Central memory CD4-positive, alpha-beta T cell (primary cell): Measurements from ENCODE around the gene RFNG.
"Not testable (repeated sequence)": the region's sequence is repeated elsewhere in the genome, so short reads cannot be mapped to it uniquely, and the experiment has no call there.

Source experiments
- DNase-seq: peaks from one replicate; pipeline ENCODE4 v3.0.0; 2022

The RFNG gene

GRCh38 chr17:82041144-82041814, 10.3 kb downstream of the RFNG start:
- DNase-seq: no peak

GRCh38 chr17:82039695-82040299, 11.8 kb downstream of the RFNG start:
- no peak for DNase-seq

DNA sequence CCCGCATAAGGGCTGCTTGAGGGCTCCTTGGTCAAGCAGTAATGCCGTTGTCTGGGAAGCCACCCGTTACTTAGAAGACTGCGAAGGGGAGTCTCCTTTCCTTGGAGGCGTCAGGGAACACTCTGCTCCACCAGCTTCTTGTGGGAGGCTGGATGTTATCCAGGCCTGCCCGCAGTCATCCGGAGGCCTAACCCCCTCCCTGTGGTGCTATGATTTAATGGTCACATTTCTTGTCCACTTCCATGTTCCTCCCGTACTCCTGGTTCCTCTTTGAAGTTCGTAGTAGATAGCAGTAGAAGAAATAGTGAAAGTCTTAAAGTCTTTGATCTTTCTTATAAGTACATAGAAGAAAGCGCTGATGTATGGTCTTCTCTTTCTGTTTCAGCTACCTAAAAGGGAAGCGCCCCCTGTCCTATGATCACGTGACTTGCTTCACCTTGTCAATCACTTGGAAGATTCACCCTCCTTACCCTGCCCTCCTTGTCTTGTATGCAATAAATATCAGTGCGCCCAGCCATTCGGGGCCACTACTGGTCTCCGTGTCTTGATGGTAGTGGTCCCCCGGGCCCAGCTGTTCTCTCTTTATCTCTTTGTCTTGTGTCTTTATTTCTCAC, 12.7 kb downstream of the RFNG start:
- DNase-seq: not testable (repeated sequence)

GRCh38 chr17:82037889-82038195, 13.8 kb downstream of the RFNG start:
- DNase-seq: no peak

GRCh38 chr17:82037092-82037888, 14.3 kb downstream of the RFNG start, which contains the start of gene DCXR:
Gene DCXR (minus strand): TSS chr17:82037697. CDS start chr17:82037682, 15 bp downstream.
- DNase-seq: peak; percentile 93

- no peak for DNase-seq
Observed at GRCh38 chr17:82036634-82037091, 14.9 kb downstream of the RFNG start.

DNA sequence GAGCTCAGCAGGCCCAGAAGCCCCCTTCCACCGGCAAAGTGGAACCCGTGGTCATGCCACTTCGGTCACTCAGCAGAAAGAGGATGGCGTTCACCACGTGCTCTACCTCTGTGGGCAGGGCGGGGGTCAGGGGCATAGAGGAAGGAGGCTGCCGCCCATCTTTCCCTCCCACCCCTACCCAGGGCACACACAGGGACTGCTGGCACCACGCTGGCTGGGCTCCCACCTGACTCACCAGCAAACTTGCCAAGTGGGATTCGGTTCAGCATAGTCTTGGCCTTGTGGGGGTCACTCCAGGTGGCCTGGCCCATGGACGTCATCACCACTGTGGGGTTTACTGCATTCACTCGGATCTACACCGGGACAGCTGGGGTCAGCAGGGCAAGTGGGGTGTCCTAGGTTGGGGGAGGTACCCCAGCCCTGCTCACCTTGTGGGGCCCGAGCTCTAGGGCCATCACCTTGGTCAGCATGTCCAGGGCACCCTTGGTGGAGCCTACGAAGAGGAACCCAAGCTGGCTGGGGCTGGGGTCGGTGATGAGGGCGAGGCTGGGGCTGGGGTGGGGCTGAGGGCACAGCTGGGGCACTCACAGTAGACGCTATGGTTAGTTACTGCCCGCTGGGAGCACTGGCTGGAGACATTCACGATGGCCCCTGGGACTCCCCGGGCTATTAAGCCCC, 15.5 kb downstream of the RFNG start:
- no peak for DNase-seq

- DNase-seq: no peak
Observed at GRCh38 chr17:82035488-82035887, 16.1 kb downstream of the RFNG start.

DNA sequence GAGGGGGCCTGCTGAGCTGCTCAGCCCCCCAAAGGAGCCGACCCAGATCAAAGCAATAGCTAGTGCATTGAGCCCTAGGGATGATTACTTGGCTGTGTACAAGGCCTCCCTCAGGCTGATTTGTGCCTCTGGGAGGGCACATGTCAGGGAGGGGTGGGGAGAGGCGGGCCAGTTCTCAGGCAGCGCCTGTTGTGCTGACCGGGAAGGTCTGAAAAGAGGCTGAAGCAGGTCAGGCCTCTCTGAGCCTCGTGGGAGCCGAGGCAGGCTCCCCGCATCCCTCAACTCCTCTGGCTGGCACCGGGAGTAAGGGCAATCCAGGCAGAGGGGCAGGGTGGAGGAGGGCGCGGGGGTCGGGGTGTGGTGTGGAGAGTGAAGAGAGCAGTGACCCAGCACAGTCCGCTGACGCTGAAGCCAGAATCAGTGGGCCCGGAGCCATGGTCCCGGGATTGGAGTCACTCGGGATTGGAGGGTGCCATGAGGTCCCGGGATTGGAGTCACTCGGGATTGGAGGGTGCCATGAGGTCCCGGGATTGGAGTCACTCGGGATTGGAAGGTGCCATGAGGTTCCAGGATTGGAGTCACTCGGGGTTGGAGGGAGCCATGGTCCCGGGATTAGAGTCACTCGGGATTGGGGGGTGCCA, 17.1 kb downstream of the RFNG start:
- DNase-seq: no peak

- no peak for DNase-seq
Observed at GRCh38 chr17:82033359-82034085, 18.1 kb downstream of the RFNG start.

DNA sequence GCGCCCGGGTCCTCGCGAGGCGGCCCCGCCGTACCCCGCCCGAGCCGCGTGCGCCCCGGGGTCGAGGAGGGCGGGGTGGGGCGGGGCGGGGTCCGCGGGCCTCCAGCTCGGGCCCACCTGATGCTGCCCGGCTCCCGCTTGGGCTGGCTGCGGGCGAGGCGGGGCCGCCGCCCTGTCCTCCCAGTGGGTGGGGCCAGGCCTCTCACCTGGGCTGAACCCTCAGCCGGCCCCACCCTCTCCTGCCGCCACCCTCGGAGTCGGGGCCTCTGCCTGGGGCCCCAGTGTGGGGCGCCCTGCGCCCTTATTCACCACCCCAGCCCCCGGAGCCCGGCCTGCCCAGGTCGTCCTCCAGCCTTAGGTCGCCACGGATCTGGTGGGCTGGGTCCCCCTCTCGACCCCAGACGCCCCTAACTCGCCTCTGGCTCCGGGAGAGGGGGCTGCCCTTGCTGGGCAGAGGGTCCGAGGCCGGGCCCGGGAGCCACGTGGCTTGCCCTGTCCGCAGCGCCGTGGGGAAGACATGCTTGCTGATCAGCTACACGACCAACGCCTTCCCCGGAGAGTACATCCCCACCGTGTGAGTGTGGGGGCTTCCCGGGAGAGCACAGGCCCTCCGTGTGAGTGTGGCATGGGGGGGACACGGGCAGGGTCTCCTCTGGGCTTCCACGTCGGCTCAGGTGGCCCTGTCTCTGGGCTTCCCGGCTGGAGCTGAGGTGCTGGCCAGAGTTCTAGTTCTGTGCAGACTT, 19.6 kb downstream of the RFNG start:
- no peak for DNase-seq

- no peak for DNase-seq
Observed at GRCh38 chr17:82031303-82031884, 20.2 kb downstream of the RFNG start, which contains the start of gene RAC3. Gene RAC3 (plus strand): TSS chr17:82031678. CDS start chr17:82031762, 84 bp downstream.

- peak; percentile 81 for DNase-seq
Observed at GRCh38 chr17:82030470-82031302, 20.9 kb downstream of the RFNG start.

DNA sequence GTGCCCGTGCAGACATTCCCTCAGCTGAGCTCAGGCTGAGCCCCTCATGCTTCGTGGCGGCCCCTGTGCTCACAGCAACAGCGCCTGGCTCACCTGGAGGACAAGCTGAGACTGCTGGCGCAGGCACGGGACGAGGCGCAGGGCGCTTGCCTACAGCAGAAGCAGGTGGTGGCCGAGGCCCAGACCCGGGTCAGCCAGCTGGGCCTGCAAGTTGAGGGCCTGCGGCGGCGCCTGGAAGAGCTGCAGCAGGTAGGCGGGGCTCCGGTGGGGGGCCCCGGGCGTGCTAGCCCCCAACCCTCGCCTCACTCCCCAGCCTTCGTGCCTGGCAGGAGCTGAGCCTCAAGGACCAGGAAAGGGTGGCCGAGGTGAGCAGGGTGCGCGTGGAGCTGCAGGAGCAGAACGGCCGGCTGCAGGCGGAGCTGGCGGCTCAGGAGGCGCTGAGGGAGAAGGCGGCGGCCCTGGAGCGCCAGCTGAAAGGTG, 21.6 kb downstream of the RFNG start:
- DNase-seq: no peak

DNA sequence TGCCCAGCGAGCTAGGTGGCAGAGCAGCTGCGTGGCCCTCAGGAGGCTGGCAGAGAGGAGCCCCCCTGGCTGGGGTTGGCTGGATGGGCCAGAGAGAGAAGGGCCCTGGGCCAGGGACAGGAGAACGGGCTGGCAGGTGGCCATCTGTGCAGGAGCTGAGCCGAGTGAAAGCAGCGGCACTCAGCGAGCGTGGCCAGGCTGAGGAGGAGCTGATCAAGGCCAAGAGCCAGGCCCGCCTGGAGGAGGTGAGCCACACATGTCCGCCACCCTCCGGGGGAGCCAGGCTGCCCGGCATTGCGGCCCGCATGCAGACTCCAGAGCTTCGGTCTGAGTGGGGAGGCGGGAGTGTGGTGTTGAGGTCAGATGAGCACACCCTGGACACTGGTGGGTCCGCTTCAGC, 22.2 kb downstream of the RFNG start:
- no peak for DNase-seq

- no peak for DNase-seq
Observed at GRCh38 chr17:82028966-82029365, 22.6 kb downstream of the RFNG start.

DNA sequence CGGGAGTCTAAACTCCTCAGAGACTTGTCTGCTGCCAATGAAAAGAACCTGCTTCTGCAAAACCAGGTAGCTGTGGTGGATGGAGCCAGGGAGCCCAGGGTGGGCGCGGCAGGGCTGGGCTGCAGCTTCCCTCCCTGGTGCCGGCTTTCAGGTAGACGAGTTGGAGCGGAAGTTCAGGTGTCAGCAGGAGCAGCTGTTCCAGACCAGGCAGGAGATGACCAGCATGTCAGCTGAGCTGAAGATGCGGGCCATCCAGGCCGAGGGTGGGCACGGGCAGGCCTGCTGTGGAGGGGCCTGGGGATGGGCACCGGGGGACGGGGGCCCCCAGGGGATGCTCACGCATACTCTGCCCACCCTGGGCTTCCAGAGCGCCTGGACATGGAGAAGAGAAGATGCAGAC, 23.4 kb downstream of the RFNG start:
- DNase-seq: no peak

DNA sequence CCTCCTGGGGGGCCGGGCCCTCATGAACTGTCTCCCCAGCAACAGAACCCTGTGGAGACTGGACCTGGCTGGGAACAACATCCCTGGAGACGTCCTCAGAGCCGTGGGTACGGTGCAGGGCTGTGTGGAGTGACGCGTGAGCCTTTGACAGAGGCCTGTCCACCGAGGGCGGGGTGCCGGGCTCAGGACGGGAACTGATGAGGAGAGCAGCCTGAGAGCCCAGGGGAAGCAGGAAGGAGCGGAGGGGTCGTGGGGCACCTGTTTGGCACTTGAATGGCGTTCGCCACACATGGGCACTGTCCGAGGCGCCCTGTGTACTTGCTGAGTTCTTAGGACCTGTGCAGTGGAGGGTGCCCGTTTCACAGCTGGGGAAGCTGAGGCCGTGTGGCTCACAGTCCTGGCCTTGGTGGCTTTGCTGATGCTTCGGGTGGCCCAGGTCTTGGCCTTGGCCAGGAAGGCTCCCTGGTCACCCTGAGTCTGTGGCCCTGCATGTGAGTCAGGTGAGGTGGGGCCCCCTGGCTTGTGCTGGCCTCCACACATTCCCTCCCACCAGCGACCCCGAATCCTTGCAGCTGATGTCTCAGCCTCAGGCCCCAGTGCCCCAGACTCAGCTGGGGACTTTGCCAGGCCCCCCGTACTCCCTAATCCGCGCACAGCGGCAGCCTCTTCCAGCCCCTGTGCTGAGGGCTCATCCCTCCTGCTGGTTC, 26.1 kb downstream of the RFNG start:
- no peak for DNase-seq

DNA sequence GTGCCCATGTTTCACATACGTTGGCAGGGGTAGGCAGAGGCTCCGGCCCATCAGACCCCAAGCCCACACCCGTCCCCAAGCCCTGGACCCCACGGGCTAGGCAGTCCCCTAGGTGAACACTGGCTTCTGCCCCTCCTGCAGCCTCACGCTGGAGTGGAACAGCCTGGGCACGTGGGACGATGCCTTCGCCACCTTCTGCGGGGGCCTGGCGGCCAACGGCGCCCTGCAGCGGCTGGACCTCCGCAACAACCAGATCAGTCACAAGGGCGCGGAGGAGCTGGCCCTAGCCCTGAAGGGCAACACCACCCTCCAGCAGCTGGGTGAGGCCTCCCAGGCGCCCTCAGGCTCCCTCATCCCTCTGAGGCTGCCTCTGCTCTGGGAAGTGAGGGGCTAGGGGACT, 26.8 kb downstream of the RFNG start:
- no peak for DNase-seq
